ENCODE measurements around the gene SPEG.
"Not testable (repeated sequence)": the region's sequence is repeated elsewhere in the genome, so short reads cannot be mapped to it uniquely, and the experiment has no call there.

SPEG gene

DNA sequence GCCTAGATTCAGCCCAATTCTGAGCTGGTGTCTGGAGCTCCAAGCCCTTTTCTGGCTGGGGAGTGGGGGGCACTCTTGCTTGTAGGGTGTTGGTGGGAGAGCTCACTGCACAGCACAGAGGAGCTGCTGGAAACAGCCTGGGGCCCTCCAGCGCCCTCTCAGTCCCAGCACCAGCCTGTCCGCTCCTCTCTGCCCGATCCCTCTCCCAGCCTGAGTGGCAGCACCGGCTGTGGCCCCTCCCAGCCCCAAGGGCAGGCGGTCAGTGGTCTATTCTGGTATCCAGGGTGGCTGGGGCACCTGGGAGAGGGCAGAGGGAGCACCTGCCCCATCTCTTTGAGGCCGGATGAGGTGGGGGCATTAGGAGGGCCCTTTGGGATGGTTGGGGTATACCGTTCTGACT lies 29.7 kb upstream of the SPEG start:
- no peak for DNase-seq (ENCODE audit: low spot score)

DNA sequence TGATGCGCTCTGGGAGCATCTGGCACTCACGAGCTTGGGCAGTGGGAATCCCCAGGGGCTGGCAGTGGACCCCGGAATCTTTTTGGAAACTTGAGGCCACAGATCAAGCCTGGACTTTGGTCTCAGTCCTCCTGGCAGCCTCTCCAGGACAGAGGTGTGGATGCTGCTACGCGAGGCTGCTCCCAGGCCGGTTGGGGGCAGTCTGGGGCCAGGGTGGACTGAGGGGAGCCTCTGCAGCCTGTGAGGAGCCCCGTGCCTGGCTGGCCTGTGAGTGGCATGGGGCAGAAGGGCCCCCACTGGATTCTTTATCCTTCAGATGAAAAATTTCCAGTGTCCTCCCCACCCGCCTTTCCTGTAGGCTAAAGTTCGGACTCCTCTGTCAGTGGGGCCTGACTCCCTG lies 29.2 kb upstream of the SPEG start:
- DNase-seq (ENCODE audit: low spot score) = no peak

- DNase-seq (ENCODE audit: low spot score) = no peak
Observed at GRCh38 chr2:219405958-219406860, 28.4 kb upstream of the SPEG start.

GRCh38 chr2:219406861-219407230 lies 27.8 kb upstream of the SPEG start:
- DNase-seq (ENCODE audit: low spot score) = peak; percentile 91

DNA sequence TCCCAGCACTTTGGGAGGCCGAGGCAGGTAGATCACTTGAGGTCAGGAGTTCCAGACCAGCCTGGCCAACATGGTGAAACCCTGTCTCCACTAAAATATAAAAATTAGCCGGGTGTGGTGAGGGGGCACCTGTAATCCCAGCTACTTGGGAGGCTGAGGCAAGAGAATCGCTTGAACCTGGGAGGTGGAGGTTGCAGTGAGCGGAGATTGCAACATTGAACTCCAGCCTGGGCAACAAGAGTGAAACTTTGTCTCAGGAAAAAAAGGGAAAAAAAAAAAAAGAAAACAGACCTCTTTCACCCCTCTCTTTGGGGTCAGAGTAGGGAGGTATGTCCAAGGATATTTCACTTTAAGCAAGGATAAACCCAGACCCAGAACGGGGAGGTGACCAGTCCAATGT lies 27.3 kb upstream of the SPEG start:
- DNase-seq (ENCODE audit: low spot score) = not testable (repeated sequence)

- DNase-seq (ENCODE audit: low spot score) = no peak
Observed at GRCh38 chr2:219408204-219408603, 26.4 kb upstream of the SPEG start.

- no peak for DNase-seq (ENCODE audit: low spot score)
Observed at GRCh38 chr2:219408631-219409030, 26.0 kb upstream of the SPEG start.

DNA sequence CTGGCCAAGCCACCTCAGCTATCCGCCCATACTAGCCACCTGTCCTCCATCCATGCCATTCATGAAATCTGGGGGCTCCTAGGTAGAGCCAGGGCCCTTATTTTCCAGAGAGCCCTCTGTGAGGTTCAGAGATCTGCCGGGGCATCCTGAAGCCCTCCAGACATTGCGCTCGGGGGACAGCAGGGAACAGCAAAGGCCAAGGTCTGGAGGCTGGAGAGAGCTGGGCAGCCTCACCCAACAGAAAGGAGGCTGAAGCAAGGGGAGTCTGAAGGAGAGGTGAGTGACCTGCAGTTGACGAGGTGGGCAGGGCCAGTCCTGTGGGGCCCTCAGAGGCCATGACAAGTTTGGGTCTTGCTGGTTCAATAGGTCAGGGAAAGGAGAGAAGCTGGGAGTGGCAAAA lies 25.0 kb upstream of the SPEG start:
- DNase-seq (ENCODE audit: low spot score) = no peak

DNA sequence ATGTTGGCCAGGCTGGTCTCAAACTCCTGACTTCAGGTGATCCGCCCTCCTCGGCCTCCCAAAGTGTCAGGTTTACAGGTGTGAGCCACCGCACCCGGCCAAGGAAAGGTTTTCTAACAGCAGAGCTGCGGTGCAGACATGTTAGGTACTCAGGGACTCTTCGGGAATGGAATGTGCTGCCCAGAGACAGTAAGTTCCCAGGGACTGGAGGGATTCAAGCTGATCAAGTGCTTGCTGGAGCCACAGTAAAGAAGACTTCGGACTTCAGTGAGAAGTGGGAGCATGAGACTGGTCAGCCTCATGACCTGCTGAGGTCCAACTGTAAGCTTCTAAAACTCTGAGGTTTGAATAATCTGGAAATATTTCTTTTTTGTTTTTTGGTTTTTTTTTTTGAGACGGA lies 24.3 kb upstream of the SPEG start:
- DNase-seq (ENCODE audit: low spot score) = no peak

GRCh38 chr2:219414857-219415256 lies 19.8 kb upstream of the SPEG start:
- no peak for DNase-seq (ENCODE audit: low spot score)

DNA sequence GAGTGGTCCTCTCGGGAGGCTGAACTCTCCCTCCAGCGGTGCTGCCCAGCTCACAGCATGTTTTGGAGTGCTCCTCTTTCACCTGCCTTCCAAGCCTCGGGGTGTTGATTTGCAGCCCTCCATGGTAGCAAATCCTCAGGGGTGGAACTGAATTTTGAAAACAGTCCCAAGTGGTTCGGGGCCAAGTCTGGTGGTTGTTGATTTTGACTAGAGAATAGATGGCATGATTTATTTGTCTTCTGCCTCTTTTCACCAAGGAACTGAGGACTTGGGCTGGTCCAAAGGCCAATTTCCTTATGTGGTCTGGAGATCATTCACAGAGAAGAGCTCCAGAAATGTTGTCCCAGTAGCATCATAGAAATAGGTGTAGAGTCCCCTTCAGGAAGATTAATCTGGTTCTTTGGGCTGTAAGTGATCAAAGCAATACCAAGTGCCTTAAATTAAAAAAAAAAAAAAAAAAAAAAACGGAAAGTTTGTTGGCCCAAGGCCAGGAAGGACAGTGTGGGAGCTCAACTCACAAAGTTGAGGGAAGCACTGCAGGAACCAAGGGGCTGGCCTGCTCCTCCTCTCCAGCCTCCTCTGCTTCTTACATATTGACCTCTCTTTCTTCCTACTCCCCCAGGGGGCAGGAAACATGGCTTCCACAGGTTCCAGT lies 18.9 kb upstream of the SPEG start:
- DNase-seq (ENCODE audit: low spot score) = no peak

DNA sequence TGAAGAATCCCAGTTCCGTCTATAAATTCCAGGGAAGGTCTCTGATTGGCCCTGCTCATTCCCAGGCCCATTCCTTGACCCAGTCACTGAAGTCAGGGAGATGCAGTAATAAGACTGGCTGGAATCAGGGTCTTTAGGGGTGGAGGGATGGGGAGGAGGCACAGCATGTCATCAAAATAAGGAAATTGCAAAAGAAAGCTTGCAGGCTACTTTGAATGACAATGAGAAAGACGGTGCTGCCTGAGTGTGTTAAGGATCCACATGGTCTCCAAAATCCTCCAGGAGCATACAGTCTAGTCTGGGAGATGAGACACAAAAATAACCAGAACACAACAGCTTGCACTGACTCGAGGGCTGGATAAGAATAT lies 18.4 kb upstream of the SPEG start:
- no peak for DNase-seq (ENCODE audit: low spot score)

GRCh38 chr2:219416938-219417337 lies 17.7 kb upstream of the SPEG start:
- no peak for DNase-seq (ENCODE audit: low spot score)

- DNase-seq (ENCODE audit: low spot score) = no peak
Observed at GRCh38 chr2:219417374-219417773, 17.3 kb upstream of the SPEG start.

GRCh38 chr2:219418155-219419011 lies 16.3 kb upstream of the SPEG start, which contains the start of gene DES:
Gene DES, plus strand, starts transcription at chr2:219418377. Its CDS starts 86 bp downstream, at chr2:219418463.
- DNase-seq (ENCODE audit: low spot score) = peak; percentile 33

DNA sequence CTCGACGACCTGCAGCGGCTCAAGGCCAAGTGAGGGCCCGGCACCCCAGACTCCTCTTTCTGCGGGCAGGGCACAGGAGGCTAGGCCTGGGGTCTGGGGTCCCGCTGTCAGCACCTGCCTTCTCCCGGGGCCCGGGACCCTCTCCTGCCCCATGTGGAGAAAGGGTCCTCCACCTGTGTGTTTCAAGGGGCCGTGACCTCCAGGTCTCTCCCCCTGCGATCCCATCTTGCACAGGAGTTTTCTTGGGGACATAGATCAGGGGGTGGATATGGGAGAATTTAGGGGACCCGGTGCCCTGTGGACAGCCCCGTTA lies 15.7 kb upstream of the SPEG start:
- no peak for DNase-seq (ENCODE audit: low spot score)

DNA sequence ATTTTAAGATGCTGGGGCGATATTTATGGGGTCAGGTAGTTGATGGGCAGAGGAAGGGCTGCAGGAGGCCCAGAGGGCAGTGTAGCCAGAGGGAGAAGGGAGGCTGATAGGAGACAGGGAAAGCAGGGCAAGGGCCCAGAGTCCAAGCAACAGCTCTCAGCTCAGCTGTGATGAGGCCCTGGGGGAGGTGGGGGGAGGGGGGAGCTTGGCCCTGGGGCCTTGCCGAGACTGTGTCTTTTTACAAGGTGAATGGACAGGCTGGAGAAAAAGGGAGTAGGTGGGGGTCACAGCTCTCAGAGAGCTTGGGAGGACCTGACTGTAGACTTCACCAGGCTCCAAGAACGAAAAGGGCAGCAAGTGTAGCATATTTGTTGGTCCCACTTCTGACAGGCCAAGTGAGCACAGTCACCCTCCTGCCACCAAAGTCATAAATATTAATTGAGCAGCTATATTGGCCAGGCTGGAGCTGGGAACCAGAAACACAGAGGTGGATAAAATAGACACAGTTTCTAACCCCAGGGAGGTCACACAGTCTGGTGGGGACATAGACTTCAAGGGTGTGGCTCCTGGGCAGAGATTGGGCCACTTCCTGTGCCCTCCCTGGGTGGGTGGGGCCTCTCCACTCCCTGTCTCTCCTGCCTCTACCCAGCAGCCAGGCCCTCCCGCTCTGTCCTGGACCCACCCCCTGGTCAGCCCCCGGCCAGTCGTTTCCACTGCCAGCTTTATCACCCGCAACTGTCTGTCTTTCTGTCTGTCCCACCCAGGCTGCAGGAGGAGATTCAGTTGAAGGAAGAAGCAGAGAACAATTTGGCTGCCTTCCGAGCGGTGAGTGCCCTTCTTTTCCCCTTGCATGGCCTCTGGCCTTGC lies 15.1 kb upstream of the SPEG start:
- DNase-seq (ENCODE audit: low spot score) = no peak

DNA sequence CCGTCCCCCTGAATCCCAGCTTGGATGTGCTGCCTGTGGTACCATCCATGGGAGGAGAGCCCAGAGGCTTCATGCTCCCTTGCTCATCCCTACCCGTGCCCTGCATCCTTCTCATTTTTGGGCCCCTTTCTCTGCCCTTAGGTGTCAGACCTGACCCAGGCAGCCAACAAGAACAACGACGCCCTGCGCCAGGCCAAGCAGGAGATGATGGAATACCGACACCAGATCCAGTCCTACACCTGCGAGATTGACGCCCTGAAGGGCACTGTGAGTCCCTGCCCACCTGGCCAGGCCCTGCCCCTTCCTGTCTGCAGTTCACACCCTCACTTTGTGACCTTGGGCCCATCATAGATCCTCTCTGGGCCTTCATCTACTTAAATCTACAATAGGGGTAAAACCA lies 14.0 kb upstream of the SPEG start:
- no peak for DNase-seq (ENCODE audit: low spot score)

DNA sequence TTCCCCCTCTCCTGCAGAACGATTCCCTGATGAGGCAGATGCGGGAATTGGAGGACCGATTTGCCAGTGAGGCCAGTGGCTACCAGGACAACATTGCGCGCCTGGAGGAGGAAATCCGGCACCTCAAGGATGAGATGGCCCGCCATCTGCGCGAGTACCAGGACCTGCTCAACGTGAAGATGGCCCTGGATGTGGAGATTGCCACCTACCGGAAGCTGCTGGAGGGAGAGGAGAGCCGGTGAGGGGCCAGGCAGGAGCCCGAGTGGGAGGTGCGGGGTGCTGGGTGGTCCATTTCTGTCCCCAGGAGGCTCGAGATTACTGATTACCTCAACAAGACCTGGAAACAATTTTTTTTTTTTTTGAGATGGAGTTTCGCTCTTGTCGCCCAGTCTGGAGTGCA lies 13.3 kb upstream of the SPEG start:
- DNase-seq (ENCODE audit: low spot score) = no peak

GRCh38 chr2:219422952-219423534 lies 11.6 kb upstream of the SPEG start:
- DNase-seq (ENCODE audit: low spot score) = no peak

- no peak for DNase-seq (ENCODE audit: low spot score)
Observed at GRCh38 chr2:219423652-219424377, 10.8 kb upstream of the SPEG start.
